OCI-LY1 (cell line): Measurements from ENCODE around the gene TEDC2.

Source experiments
- EZH2 ChIP-seq: fragments of 200-600 bp; sonication (generic), shearing (Covaris generic); IDR thresholded peaks from 2 replicates; pipeline ENCODE4 v1.8.0; 2017; ENCODE audit warnings: borderline replicate concordance, mixed run types, mild to moderate bottlenecking, antibody characterized with exemption, low read length, moderate library complexity, mixed read lengths
- TF ChIP-seq, protein P1 (sequence below): fragments of 200-600 bp; sonication (generic), shearing (Covaris generic); IDR thresholded peaks from 2 replicates; pipeline ENCODE4 v1.5.1; 2017; ENCODE audit warnings: mild to moderate bottlenecking, antibody characterized with exemption, low read length, moderate library complexity, mixed read lengths

DNA sequence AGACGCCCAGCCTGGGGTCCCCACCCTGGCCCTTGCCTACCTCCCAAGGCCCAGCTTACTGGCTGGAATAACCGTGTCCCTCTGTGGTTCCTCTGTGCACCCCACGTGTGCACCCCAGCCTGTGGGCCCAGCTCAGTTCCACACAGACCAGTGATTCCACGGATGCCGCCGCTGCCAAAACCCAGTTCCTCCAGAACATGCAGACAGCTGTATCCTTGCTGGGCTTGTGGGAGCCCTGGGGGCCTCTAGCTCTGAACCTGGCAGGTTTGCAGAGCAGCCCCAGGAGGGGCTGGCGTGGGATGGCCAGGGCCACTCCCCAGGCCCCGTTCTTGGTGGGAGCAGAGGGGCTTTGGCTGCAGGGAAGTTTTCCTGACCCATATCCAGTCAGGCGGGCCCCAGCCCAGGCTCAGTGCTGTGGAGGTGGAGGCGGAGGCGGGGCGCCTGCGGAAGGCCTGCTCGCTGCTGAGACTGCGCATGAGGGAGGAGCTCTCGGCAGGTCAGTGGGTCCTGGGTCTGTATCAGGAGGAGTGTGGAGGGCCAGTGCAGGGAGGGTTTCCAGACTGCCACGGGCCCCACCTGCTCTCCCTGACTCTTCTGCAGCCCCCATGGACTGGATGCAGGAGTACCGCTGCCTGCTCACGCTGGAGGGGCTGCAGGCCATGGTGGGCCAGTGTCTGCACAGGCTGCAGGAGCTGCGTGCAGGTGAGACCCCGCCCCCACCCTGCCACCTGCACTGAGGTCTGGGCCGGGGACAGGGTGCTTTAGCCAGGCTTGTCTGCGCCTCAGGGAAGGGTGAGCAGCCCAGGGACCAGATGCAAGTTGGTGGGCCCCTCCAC lies 2.3 kb downstream of the TEDC2 start:
- TF ChIP-seq EZH2, result no peak
- TF ChIP-seq, protein P1, sequence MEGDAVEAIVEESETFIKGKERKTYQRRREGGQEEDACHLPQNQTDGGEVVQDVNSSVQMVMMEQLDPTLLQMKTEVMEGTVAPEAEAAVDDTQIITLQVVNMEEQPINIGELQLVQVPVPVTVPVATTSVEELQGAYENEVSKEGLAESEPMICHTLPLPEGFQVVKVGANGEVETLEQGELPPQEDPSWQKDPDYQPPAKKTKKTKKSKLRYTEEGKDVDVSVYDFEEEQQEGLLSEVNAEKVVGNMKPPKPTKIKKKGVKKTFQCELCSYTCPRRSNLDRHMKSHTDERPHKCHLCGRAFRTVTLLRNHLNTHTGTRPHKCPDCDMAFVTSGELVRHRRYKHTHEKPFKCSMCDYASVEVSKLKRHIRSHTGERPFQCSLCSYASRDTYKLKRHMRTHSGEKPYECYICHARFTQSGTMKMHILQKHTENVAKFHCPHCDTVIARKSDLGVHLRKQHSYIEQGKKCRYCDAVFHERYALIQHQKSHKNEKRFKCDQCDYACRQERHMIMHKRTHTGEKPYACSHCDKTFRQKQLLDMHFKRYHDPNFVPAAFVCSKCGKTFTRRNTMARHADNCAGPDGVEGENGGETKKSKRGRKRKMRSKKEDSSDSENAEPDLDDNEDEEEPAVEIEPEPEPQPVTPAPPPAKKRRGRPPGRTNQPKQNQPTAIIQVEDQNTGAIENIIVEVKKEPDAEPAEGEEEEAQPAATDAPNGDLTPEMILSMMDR, result no peak
